HL-60 (cell line): ENCODE measurements around the gene CLDN1.

Source experiments
- DNase-seq, 2 experiments: peaks; one replicate each; pipeline ENCODE4 v3.0.0-alpha.2; 2010 to 2020; ENCODE audit warnings: low read depth in 1 of 2, low spot score in 1 of 2
- H3K27ac ChIP-seq: fragments of 250-450 bp; sonication (Bioruptor Pico); replicated peaks from 2 replicates; pipeline ENCODE4 v1.5.1; 2020; ENCODE audit warnings: mild to moderate bottlenecking, moderate library complexity
- H3K27me3 ChIP-seq: fragments of 250-450 bp; sonication (Bioruptor Pico); 2 replicates; pipeline ENCODE4 v1.5.1; 2021; ENCODE audit warnings: mild to moderate bottlenecking, moderate library complexity; ENCODE audit not compliant: insufficient read depth, poor library complexity, severe bottlenecking
- H3K4me3 ChIP-seq: replicated peaks from 2 replicates; pipeline ENCODE4 v1.5.1; 2011; ENCODE audit warnings: mild to moderate bottlenecking, control low read depth, low read length; ENCODE audit not compliant: insufficient read depth
- GABPA ChIP-seq: IDR thresholded peaks from 2 replicates; pipeline ENCODE4 v1.6.1; 2012; ENCODE audit warnings: low read depth
- POLR2AphosphoS5 ChIP-seq: IDR thresholded peaks from 2 replicates; pipeline ENCODE4 v1.6.1; 2012; ENCODE audit warnings: low read depth
- SPI1 ChIP-seq: IDR thresholded peaks from 2 replicates; pipeline ENCODE4 v1.6.1; 2012; ENCODE audit warnings: low read depth, mild to moderate bottlenecking, borderline replicate concordance
- long read RNA-seq: library from polyadenylated mRNA; unstranded; transcript quantifications from one replicate; pipeline ENCODE4 v2.0.0, GENCODE V29; 2020
- TF ChIP-seq, protein P1 (sequence below): IDR thresholded peaks from 2 replicates; pipeline ENCODE4 v1.6.1; 2012; ENCODE audit warnings: low read depth; ENCODE audit not compliant: insufficient replicate concordance
- TF ChIP-seq, protein P2 (sequence below): IDR thresholded peaks from one replicate; pipeline ENCODE4 v1.5.1; 2011; ENCODE audit warnings: low read length, control low read depth, inconsistent platforms; ENCODE audit not compliant: insufficient read depth

CLDN1 gene, protein sequence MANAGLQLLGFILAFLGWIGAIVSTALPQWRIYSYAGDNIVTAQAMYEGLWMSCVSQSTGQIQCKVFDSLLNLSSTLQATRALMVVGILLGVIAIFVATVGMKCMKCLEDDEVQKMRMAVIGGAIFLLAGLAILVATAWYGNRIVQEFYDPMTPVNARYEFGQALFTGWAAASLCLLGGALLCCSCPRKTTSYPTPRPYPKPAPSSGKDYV
- long read RNA-seq, result 0 reads

DNA sequence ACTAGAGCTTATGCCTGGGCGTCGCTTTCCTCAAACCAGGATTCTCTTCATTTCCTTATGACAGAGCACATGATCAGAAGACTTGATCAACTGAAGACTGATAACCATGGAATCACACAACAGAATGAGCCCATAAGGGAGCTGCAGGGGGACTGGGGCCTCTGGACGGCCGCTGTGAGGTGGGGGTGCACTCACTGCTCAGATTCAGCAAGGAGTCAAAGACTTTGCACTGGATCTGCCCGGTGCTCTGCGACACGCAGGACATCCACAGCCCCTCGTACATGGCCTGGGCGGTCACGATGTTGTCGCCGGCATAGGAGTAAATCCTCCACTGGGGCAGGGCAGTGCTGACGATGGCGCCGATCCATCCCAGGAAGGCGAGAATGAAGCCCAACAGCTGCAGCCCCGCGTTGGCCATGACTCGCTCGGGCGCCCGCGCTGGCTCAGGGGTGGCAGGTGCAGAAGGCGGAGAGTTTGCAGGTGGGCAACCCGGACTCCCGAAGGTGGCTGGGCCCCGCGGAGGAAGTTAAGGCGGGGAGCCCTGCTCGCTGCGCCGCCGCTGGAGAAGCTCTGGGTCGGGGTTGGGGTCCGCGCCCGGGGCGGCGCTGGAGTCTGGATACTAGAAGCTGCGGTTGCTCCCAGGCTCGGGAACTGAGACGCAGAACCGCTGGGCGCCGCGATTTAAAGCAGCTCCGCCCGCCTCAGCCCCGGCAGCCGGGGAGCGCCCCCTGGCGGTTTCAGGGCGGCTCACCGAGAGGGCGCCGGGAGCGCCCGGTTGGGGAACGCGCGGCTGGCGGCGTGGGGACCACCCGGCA, at the start of gene CLDN1:
Gene CLDN1 (minus strand): TSS at position 658 of the 815 bp plus-strand sequence. CDS start 240 bp downstream, at position 418.
- H3K27ac ChIP-seq, result no peak within 1 kb of the TSS
- peak; percentile 16 to 61 for DNase-seq

DNA sequence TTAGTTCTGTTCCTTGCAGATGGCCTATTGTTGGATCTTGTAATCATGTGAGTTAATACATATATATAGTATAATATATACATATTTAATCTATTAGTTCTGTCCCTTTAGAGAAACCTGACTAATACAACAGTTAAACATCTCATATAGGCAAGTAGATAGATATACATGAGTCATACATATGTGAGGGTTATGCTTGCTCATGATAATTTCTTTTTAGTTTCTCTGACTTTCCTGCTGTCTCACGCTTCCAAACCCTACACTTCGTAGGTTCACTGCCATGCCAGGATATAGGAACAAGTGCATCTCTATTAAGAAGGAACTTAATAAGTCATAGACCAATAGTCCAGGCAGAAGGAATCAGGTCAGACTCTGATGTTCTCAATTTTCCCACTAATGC, 48.9 kb upstream of the CLDN1 start:
- DNase-seq, result no peak
- H3K27me3 ChIP-seq, result no peaks in the 10 kb centered on the region
- no peak overlapping the region for H3K27ac ChIP-seq
- no peak for TF ChIP-seq POLR2AphosphoS5
- TF ChIP-seq, protein P1, sequence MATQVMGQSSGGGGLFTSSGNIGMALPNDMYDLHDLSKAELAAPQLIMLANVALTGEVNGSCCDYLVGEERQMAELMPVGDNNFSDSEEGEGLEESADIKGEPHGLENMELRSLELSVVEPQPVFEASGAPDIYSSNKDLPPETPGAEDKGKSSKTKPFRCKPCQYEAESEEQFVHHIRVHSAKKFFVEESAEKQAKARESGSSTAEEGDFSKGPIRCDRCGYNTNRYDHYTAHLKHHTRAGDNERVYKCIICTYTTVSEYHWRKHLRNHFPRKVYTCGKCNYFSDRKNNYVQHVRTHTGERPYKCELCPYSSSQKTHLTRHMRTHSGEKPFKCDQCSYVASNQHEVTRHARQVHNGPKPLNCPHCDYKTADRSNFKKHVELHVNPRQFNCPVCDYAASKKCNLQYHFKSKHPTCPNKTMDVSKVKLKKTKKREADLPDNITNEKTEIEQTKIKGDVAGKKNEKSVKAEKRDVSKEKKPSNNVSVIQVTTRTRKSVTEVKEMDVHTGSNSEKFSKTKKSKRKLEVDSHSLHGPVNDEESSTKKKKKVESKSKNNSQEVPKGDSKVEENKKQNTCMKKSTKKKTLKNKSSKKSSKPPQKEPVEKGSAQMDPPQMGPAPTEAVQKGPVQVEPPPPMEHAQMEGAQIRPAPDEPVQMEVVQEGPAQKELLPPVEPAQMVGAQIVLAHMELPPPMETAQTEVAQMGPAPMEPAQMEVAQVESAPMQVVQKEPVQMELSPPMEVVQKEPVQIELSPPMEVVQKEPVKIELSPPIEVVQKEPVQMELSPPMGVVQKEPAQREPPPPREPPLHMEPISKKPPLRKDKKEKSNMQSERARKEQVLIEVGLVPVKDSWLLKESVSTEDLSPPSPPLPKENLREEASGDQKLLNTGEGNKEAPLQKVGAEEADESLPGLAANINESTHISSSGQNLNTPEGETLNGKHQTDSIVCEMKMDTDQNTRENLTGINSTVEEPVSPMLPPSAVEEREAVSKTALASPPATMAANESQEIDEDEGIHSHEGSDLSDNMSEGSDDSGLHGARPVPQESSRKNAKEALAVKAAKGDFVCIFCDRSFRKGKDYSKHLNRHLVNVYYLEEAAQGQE, result no peak
- no peak for TF ChIP-seq SPI1
- TF ChIP-seq GABPA, result no peak
- TF ChIP-seq, protein P2, sequence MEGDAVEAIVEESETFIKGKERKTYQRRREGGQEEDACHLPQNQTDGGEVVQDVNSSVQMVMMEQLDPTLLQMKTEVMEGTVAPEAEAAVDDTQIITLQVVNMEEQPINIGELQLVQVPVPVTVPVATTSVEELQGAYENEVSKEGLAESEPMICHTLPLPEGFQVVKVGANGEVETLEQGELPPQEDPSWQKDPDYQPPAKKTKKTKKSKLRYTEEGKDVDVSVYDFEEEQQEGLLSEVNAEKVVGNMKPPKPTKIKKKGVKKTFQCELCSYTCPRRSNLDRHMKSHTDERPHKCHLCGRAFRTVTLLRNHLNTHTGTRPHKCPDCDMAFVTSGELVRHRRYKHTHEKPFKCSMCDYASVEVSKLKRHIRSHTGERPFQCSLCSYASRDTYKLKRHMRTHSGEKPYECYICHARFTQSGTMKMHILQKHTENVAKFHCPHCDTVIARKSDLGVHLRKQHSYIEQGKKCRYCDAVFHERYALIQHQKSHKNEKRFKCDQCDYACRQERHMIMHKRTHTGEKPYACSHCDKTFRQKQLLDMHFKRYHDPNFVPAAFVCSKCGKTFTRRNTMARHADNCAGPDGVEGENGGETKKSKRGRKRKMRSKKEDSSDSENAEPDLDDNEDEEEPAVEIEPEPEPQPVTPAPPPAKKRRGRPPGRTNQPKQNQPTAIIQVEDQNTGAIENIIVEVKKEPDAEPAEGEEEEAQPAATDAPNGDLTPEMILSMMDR, result no peak
- no peak overlapping the region for H3K4me3 ChIP-seq

More for the DNA sequence above, at the start of gene CLDN1:
- H3K27me3 ChIP-seq, result peaks cover 12% of the 10 kb centered on the region
- TF ChIP-seq SPI1, result no peak
- no peak for TF ChIP-seq POLR2AphosphoS5
- TF ChIP-seq, protein P2, result peak; percentile 66
- no peak for TF ChIP-seq GABPA
- TF ChIP-seq, protein P1, result no peak
- H3K4me3 ChIP-seq, result peak within 1 kb of the TSS; percentile 45

DNA sequence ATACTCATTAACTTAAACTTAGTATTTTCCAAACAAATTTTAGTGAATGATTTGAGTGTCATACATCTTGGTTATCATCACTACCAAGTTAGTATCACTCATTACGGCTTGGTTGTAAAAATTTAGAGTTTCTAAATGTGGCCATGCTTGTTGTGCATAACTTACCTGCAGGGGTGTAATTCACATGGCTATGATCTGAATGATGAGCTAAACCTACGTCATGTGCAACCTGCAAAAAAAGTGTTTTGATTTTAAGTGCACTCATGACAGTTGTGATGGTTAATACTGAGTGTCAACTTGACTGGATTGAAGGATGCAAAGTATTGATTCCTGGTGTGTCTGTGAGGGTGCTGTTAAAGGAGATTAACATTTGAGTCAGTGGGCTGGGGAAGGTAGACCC, 48.1 kb upstream of the CLDN1 start:
- H3K4me3 ChIP-seq, result no peak overlapping the region
- no peak overlapping the region for H3K27ac ChIP-seq
- H3K27me3 ChIP-seq, result no peaks in the 10 kb centered on the region
- no peak for DNase-seq
- no peak for TF ChIP-seq POLR2AphosphoS5
- TF ChIP-seq SPI1, result no peak
- TF ChIP-seq, protein P1, result no peak
